Left lung (tissue), 10 donors: ENCODE measurements around the gene CLCNKB. TPM values are rescaled to one million over a fixed set of nuclear protein-coding genes. Genes with fewer than 3 reads are reported as not detected.
A peak's percentile ranks its signal among the peaks of the same experiment; 100 is the strongest.
"Not testable (repeated sequence)": the region's sequence is repeated elsewhere in the genome, so short reads cannot be mapped to it uniquely, and the experiment has no call there.

Experiments
- ATAC-seq: fragments of 200-7000 bp; cut with Tn5 transposase; one replicate; pipeline ENCODE4 v1.9.1; 2020; ENCODE audit warnings: moderate library complexity
- DNase-seq, 4 donors: peaks; one replicate each; pipeline ENCODE4 v3.0.0-alpha.2; 2013 to 2020
- H3K27ac ChIP-seq, 2 donors: fragments of 200-600 bp; sonication (generic) in 1 of 2; one replicate each; pipeline versions ENCODE4 v1.5.0 to v1.8.0; 2020 to 2021
- H3K27me3 ChIP-seq, 2 donors: fragments of 200-600 bp; sonication (generic) in 1 of 2; one replicate each; pipeline versions ENCODE4 v1.5.0 to v1.8.0; 2020 to 2021
- H3K36me3 ChIP-seq, 2 donors: fragments of 200-600 bp; sonication (generic) in 1 of 2; one replicate each; pipeline versions ENCODE4 v1.5.0 to v1.8.0; 2020 to 2021
- H3K4me1 ChIP-seq, 2 donors: fragments of 200-600 bp; one replicate each; pipeline ENCODE4 v1.8.0; 2021
- H3K4me3 ChIP-seq, 2 donors: fragments of 200-600 bp; sonication (generic) in 1 of 2; one replicate each; pipeline versions ENCODE4 v1.5.0 to v1.8.0; 2020 to 2021; ENCODE audit warnings: mild to moderate bottlenecking in 1 of 2
- H3K9me3 ChIP-seq, 2 donors: fragments of 200-600 bp; sonication (generic) in 1 of 2; one replicate each; pipeline versions ENCODE4 v1.5.0 to v1.8.0; 2020 to 2021
- CTCF ChIP-seq, 2 donors: fragments of 200-600 bp; sonication (generic) in 1 of 2; IDR thresholded peaks; one replicate each; pipeline versions ENCODE4 v1.5.0 to v1.8.0; 2021; ENCODE audit warnings: antibody characterized with exemption in 2 of 2
- intact Hi-C, 2 donors: fragments of 100-400 bp; cut with DNase I; formaldehyde crosslinking; loops; one replicate each; pipeline versions ENCODE4 v1.11.2 to v1.14.2; 2022
- polyA plus RNA-seq, 6 donors: library from polyadenylated mRNA; unstranded; fragments of 120-200 nt; gene quantifications; one replicate each; pipeline ENCODE4 v1.2.1, GENCODE V29; 2013; ENCODE audit not compliant: insufficient read length in 6 of 6
- total RNA-seq, 2 donors: library from RNA; stranded (reverse); fragmentation: NEBNext Ultra II Directional; extraction: Animal tissue kit (Norgen Biotek cat#: 25700); gene quantifications; one replicate each; pipeline ENCODE4 v1.2.1, GENCODE V29; 2021
- donor health status: DM: no; HTN: yes; CAD: no.
- donor health status: DM: no; HTN: no; CAD: no.

CLCNKB gene
- total and polyA plus RNA-seq, 8 donors: 1.1 to 8.0 (median 4.9) TPM; not detected in 1

- no peak overlapping the region for H3K27ac ChIP-seq
- peak; percentile 60 to 90 (median 84) for DNase-seq
- intact Hi-C loops: no loop called here
- H3K27me3 ChIP-seq: peaks cover 0 to 25% of the 10 kb centered on the region in 2 donors
- peak; percentile 98 for ATAC-seq
- H3K4me3 ChIP-seq: no peak overlapping the region
- no peaks in the 10 kb centered on the region for H3K9me3 ChIP-seq
- H3K4me1 ChIP-seq: no peaks in the 10 kb centered on the region
- TF ChIP-seq CTCF (IDR thresholded peaks at IDR 0.05): peak; percentile 85 to 90
- no peaks in the 10 kb centered on the region for H3K36me3 ChIP-seq
These were observed 11.0 kb upstream of the CLCNKB start for GRCh38 chr1:16032388-16033102.

GRCh38 chr1:16033103-16033632 lies 10.4 kb upstream of the CLCNKB start:
- H3K9me3 ChIP-seq, H3K27ac ChIP-seq, H3K4me1 ChIP-seq, ATAC-seq, H3K4me3 ChIP-seq, DNase-seq, intact Hi-C loops, H3K36me3 ChIP-seq: not testable (repeated sequence)
- H3K27me3 ChIP-seq: peaks cover 0 to 18% of the 10 kb centered on the region in 2 donors

GRCh38 chr1:16036461-16036860 lies 7.1 kb upstream of the CLCNKB start:
- H3K4me3 ChIP-seq: not testable (repeated sequence)

GRCh38 chr1:16038620-16038912 lies 5.0 kb upstream of the CLCNKB start:
- H3K36me3 ChIP-seq: no peaks in the 10 kb centered on the region
- intact Hi-C loops: no loop called here
- no peak for ATAC-seq
- H3K4me1 ChIP-seq: no peaks in the 10 kb centered on the region
- DNase-seq: no peak
- no peaks in the 10 kb centered on the region for H3K27me3 ChIP-seq
- no peak overlapping the region for H3K4me3 ChIP-seq
- no peak overlapping the region for H3K27ac ChIP-seq
- no peak for TF ChIP-seq CTCF (IDR thresholded peaks at IDR 0.05)
- H3K9me3 ChIP-seq: no peaks in the 10 kb centered on the region

More at GRCh38 chr1:16036461-16036860, 7.1 kb upstream of the CLCNKB start:
- DNase-seq, intact Hi-C loops, H3K27me3 ChIP-seq, H3K9me3 ChIP-seq, H3K27ac ChIP-seq, H3K4me1 ChIP-seq, ATAC-seq, H3K36me3 ChIP-seq: not testable (repeated sequence)

GRCh38 chr1:16039871-16040270 lies 3.7 kb upstream of the CLCNKB start:
- DNase-seq, H3K9me3 ChIP-seq, H3K27me3 ChIP-seq, intact Hi-C loops, H3K4me1 ChIP-seq, H3K27ac ChIP-seq, H3K36me3 ChIP-seq, H3K4me3 ChIP-seq, ATAC-seq: not testable (repeated sequence)

- intact Hi-C loops: no loop called here
- Histone ChIP-seq H3K27me3 (no peaks in the 10 kb centered on the region), H3K9me3 (no peaks in the 10 kb centered on the region), H3K4me3 (no peak overlapping the region), H3K4me1 (no peaks in the 10 kb centered on the region), H3K27ac (no peak overlapping the region), H3K36me3 (no peaks in the 10 kb centered on the region)
- no peak for TF ChIP-seq CTCF (IDR thresholded peaks at IDR 0.05)
- DNase-seq: peak in 1 of 4 donors; percentile 60
- no peak for ATAC-seq
These were observed 2.4 kb upstream of the CLCNKB start for GRCh38 chr1:16041200-16041599.

- H3K27ac ChIP-seq: no peak overlapping the region
- no peaks in the 10 kb centered on the region for H3K9me3 ChIP-seq
- H3K27me3 ChIP-seq: no peaks in the 10 kb centered on the region
- no peak for TF ChIP-seq CTCF (IDR thresholded peaks at IDR 0.05)
- H3K4me1 ChIP-seq: no peaks in the 10 kb centered on the region
- no peaks in the 10 kb centered on the region for H3K36me3 ChIP-seq
- no peak for ATAC-seq
- no peak overlapping the region for H3K4me3 ChIP-seq
- intact Hi-C loops: no loop called here
- no peak for DNase-seq
These were observed 1.5 kb upstream of the CLCNKB start for GRCh38 chr1:16042096-16042495.

GRCh38 chr1:16042654-16043053 lies 928 bp upstream of the CLCNKB start:
- H3K4me1 ChIP-seq, ATAC-seq, H3K36me3 ChIP-seq, DNase-seq, intact Hi-C loops, H3K27me3 ChIP-seq, H3K4me3 ChIP-seq, H3K9me3 ChIP-seq, H3K27ac ChIP-seq: not testable (repeated sequence)
